Measurements from ENCODE around the gene KDM4C. TPM values are rescaled to one million over a fixed set of nuclear protein-coding genes. Genes with fewer than 3 reads are reported as not detected.

The KDM4C gene
- total RNA-seq, 4 donors from 2014 or later = 52.1 to 83.6 (median 65.5) TPM

- H3K36me3 ChIP-seq = no peaks in the 10 kb centered on the region
- peak; percentile 27 to 37 for DNase-seq
- TF ChIP-seq POLR2A (IDR thresholded peaks at IDR 0.05) = no peak
- TF ChIP-seq CTCF (IDR thresholded peaks at IDR 0.05) = no peak
These were observed 427.8 kb downstream of the KDM4C start for GRCh38 chr9:7185612-7186011.

GRCh38 chr9:7186175-7186574, 428.4 kb downstream of the KDM4C start:
- no peaks in the 10 kb centered on the region for H3K9me3 ChIP-seq
- no peaks in the 10 kb centered on the region for H3K27me3 ChIP-seq
- intact Hi-C loops (cut with DNase I) = no loop called here
- peak in 2 of 6 experiments; percentile 14 to 17 for TF ChIP-seq CTCF (IDR thresholded peaks at IDR 0.05)
- no peak for TF ChIP-seq POLR2A (IDR thresholded peaks at IDR 0.05)
- H3K4me3 ChIP-seq (replicated peaks in 1 of 3) = no peak overlapping the region
- no peaks in the 10 kb centered on the region for H3K36me3 ChIP-seq
- WGBS, 2 donors = 40 to 43% methylated on average over 1 of the region's 1 CpG
- no peak for DNase-seq
- no peak overlapping the region for H3K27ac ChIP-seq
- no peaks in the 10 kb centered on the region for H3K4me1 ChIP-seq

More at GRCh38 chr9:7185612-7186011, 427.8 kb downstream of the KDM4C start:
- intact Hi-C loops (cut with DNase I) = no loop called here
- no peaks in the 10 kb centered on the region for H3K4me1 ChIP-seq
- no peak overlapping the region for H3K4me3 ChIP-seq (replicated peaks in 1 of 3)
- no peaks in the 10 kb centered on the region for H3K27me3 ChIP-seq
- no peak overlapping the region for H3K27ac ChIP-seq
- no peaks in the 10 kb centered on the region for H3K9me3 ChIP-seq

GRCh38 chr9:7192266-7192665, 434.5 kb downstream of the KDM4C start:
- Histone ChIP-seq H3K9me3 (no peaks in the 10 kb centered on the region), H3K4me3 (replicated peaks in 1 of 3) (no peak overlapping the region), H3K27ac (peak overlapping the region in 2 of 3 donors; percentile 53 to 55), H3K4me1 (peaks cover 5 to 22% of the 10 kb centered on the region in 2 donors), H3K27me3 (no peaks in the 10 kb centered on the region), H3K36me3 (no peaks in the 10 kb centered on the region)
- WGBS, 2 donors = 38 to 49% methylated on average over 4 of the region's 4 CpGs
- intact Hi-C loops (cut with DNase I) = no loop called here
- TF ChIP-seq POLR2A (IDR thresholded peaks at IDR 0.05) (no peak), CTCF (IDR thresholded peaks at IDR 0.05) (no peak)
- DNase-seq = peak; percentile 56 to 60

GRCh38 chr9:7195526-7195925, 437.8 kb downstream of the KDM4C start:
- no peaks in the 10 kb centered on the region for H3K9me3 ChIP-seq
- DNase-seq = no peak
- WGBS, 2 donors = 45 to 57% methylated on average over 2 of the region's 2 CpGs

GRCh38 chr9:7196467-7196866, 438.7 kb downstream of the KDM4C start:
- H3K4me3 ChIP-seq (replicated peaks in 1 of 3) = no peak overlapping the region
- H3K27ac ChIP-seq = no peak overlapping the region
- H3K4me1 ChIP-seq = peaks cover 2 to 25% of the 10 kb centered on the region in 2 donors
- H3K9me3 ChIP-seq = no peaks in the 10 kb centered on the region
- intact Hi-C loops (cut with DNase I) = no loop called here
- TF ChIP-seq POLR2A (IDR thresholded peaks at IDR 0.05) = no peak
- no peak for TF ChIP-seq CTCF (IDR thresholded peaks at IDR 0.05)
- no peaks in the 10 kb centered on the region for H3K27me3 ChIP-seq
- no peaks in the 10 kb centered on the region for H3K36me3 ChIP-seq
- no peak for DNase-seq
- WGBS, 2 donors = 86 to 90% methylated on average over 2 of the region's 2 CpGs

More at GRCh38 chr9:7195526-7195925, 437.8 kb downstream of the KDM4C start:
- intact Hi-C loops (cut with DNase I) = no loop called here
- no peak for TF ChIP-seq POLR2A (IDR thresholded peaks at IDR 0.05)
- TF ChIP-seq CTCF (IDR thresholded peaks at IDR 0.05) = no peak
- H3K4me1 ChIP-seq = peaks cover 5 to 26% of the 10 kb centered on the region in 2 donors
- H3K36me3 ChIP-seq = no peaks in the 10 kb centered on the region
- no peak overlapping the region for H3K27ac ChIP-seq
- H3K27me3 ChIP-seq = no peaks in the 10 kb centered on the region
- H3K4me3 ChIP-seq (replicated peaks in 1 of 3) = no peak overlapping the region

Measured in thyroid gland (tissue), 4 donors.